T-helper 2 cell treated with Interferon-gamma antibody and Interleukin-4, amounts not matched to agents 5 μg/mL and 100 μg/mL, for 36 hours (primary cell): ENCODE data around the gene PPP1CA.

Experiments used
- DNase-seq: peaks from one replicate; pipeline ENCODE4 v3.0.0; 2021; ENCODE audit warnings: low spot score
- H3K27ac Mint-ChIP-seq: one replicate; pipeline ENCODE4 v1.8.0; 2021; ENCODE audit warnings: mild to moderate bottlenecking, mixed read lengths
- H3K27me3 Mint-ChIP-seq: one replicate; pipeline ENCODE4 v1.8.0; 2021; ENCODE audit warnings: low read depth, mixed read lengths
- H3K36me3 Mint-ChIP-seq: one replicate; pipeline ENCODE4 v1.8.0; 2021; ENCODE audit warnings: low read depth, mixed read lengths
- H3K4me1 Mint-ChIP-seq: one replicate; pipeline ENCODE4 v1.8.0; 2021; ENCODE audit warnings: low read depth, mixed read lengths
- H3K4me3 Mint-ChIP-seq: one replicate; pipeline ENCODE4 v1.8.0; 2022; ENCODE audit warnings: mild to moderate bottlenecking, moderate library complexity, mixed read lengths
- H3K9me3 Mint-ChIP-seq: one replicate; pipeline ENCODE4 v1.8.0; 2021; ENCODE audit warnings: mixed read lengths

Gene PPP1CA

GRCh38 chr11:67437809-67438157 is 36.1 kb upstream of the PPP1CA start:
- Mint-ChIP-seq H3K4me1 (peaks cover 41% of the 10 kb centered on the region), H3K36me3 (peaks cover 41% of the 10 kb centered on the region), H3K4me3 (peak overlapping the region; percentile 99), H3K27me3 (no peaks in the 10 kb centered on the region), H3K9me3 (no peaks in the 10 kb centered on the region), H3K27ac (peak overlapping the region; percentile 91)
- no peak for DNase-seq

DNA sequence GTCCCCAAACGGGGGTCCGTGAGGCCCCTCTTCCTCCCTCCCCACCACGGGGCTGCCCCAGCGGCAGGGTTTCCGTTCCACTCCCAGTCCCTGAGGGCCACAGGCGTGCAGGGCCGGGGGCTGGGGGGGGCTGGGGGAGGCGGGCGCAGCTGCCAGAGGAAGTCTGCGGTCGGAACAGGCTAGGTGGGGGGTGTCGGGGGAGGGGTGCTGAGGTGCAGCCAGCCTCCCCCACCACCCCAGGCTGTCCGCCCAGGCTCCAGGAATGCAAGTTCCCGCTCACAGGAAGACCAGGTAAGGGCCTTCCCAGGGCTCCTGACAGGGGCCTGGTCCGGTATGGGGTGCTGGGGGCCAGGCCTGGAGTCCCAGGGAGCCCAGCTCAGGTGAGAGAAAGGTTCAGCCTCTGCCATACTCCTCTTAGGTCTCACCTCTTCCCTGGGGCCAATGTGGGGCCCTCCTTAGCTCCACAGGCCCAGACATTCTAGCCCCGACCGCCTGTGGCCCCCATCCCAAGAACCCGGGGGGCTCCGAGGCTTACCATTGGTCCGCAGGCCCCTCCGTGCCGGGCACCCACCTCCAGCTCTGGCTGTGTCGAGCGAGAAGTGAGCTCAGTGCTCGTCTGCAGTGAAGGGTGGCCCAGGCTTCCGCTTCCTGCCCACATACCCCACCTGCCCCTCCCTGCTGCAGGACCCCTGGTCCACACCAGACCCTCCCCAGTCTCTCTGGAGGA is 35.6 kb upstream of the PPP1CA start, which contains the start of gene PTPRCAP:
PTPRCAP (minus strand) TSS at position 601 of the 727 bp plus-strand sequence; CDS start at position 538, 63 bp downstream.
- no peaks in the 10 kb centered on the region for H3K9me3 Mint-ChIP-seq
- peak; percentile 64 for DNase-seq

GRCh38 chr11:67436459-67437081 is 34.9 kb upstream of the PPP1CA start:
- no peaks in the 10 kb centered on the region for H3K9me3 Mint-ChIP-seq
- H3K36me3 Mint-ChIP-seq, result peaks cover 47% of the 10 kb centered on the region
- peaks cover 42% of the 10 kb centered on the region for H3K4me1 Mint-ChIP-seq
- peak overlapping the region; percentile 92 for H3K27ac Mint-ChIP-seq
- DNase-seq, result peak; percentile 60
- H3K4me3 Mint-ChIP-seq, result peak overlapping the region; percentile 99
- no peaks in the 10 kb centered on the region for H3K27me3 Mint-ChIP-seq

More for the DNA sequence above, 35.6 kb upstream of the PPP1CA start, which contains the start of gene PTPRCAP:
- Mint-ChIP-seq H3K4me3 (peak within 1 kb of the TSS; percentile 99), H3K27ac (peak within 1 kb of the TSS; percentile 92), H3K36me3 (peaks cover 45% of the 10 kb centered on the region), H3K27me3 (no peaks in the 10 kb centered on the region), H3K4me1 (peaks cover 38% of the 10 kb centered on the region)

DNA sequence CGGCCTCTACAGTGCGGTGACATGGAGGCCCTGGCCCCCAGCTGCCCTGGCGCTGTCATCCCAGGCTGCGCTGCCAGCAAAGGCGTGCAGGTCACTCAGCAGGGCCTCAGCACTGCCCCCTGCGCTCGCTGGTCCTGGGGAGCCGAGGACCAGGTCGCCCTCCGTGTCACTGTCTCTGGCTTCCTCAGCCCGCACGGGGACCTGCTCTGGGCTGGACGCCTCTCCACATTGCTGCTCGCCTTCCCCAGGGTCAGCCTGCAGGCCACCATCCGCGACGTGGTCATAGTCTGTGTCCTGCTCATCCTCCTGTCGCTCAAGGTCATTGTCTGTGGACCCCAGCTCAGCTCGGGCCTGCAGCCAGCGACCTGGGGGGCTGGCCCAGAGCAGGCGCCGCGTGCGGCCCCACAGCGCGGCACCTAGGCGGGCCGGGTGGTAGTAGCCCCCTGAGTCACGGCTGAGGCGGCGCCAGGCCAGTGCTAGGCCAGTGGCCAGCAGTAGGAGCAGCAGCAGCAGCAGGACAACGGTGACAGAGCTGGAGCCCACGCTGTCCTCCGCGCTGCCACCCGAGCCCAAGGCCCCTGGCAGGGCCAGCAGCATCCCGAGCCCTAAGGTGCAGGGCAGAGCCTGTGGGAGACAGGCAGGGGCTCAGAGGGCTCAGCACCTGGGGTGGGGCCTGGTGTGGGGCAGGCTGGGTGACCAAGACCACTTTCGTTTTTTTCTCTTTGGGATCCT is 34.2 kb upstream of the PPP1CA start:
- no peaks in the 10 kb centered on the region for H3K27me3 Mint-ChIP-seq
- H3K4me3 Mint-ChIP-seq, result peak overlapping the region; percentile 99
- H3K27ac Mint-ChIP-seq, result peak overlapping the region; percentile 92
- no peak for DNase-seq
- H3K36me3 Mint-ChIP-seq, result peaks cover 48% of the 10 kb centered on the region
- H3K9me3 Mint-ChIP-seq, result no peaks in the 10 kb centered on the region
- peaks cover 43% of the 10 kb centered on the region for H3K4me1 Mint-ChIP-seq

- H3K36me3 Mint-ChIP-seq, result peaks cover 50% of the 10 kb centered on the region
- peak overlapping the region; percentile 69 for H3K27ac Mint-ChIP-seq
- no peaks in the 10 kb centered on the region for H3K9me3 Mint-ChIP-seq
- no peak for DNase-seq
- peaks cover 39% of the 10 kb centered on the region for H3K4me1 Mint-ChIP-seq
- H3K27me3 Mint-ChIP-seq, result no peaks in the 10 kb centered on the region
- peak overlapping the region; percentile 99 for H3K4me3 Mint-ChIP-seq
Observed at GRCh38 chr11:67435031-67435726, 33.5 kb upstream of the PPP1CA start.

GRCh38 chr11:67434395-67434881 is 32.8 kb upstream of the PPP1CA start:
- DNase-seq, result no peak
- peaks cover 46% of the 10 kb centered on the region for H3K36me3 Mint-ChIP-seq
- peak overlapping the region; percentile 40 for H3K4me3 Mint-ChIP-seq
- H3K27me3 Mint-ChIP-seq, result no peaks in the 10 kb centered on the region
- peak overlapping the region; percentile 31 for H3K27ac Mint-ChIP-seq
- no peaks in the 10 kb centered on the region for H3K9me3 Mint-ChIP-seq
- peaks cover 33% of the 10 kb centered on the region for H3K4me1 Mint-ChIP-seq

GRCh38 chr11:67433536-67434394 is 32.1 kb upstream of the PPP1CA start:
- no peak for DNase-seq
- H3K9me3 Mint-ChIP-seq, result no peaks in the 10 kb centered on the region
- peaks cover 40% of the 10 kb centered on the region for H3K36me3 Mint-ChIP-seq
- peak overlapping the region; percentile 40 for H3K4me3 Mint-ChIP-seq
- peaks cover 29% of the 10 kb centered on the region for H3K4me1 Mint-ChIP-seq
- H3K27me3 Mint-ChIP-seq, result no peaks in the 10 kb centered on the region
- H3K27ac Mint-ChIP-seq, result peak overlapping the region; percentile 55

- Mint-ChIP-seq H3K4me1 (peaks cover 31% of the 10 kb centered on the region), H3K36me3 (peaks cover 39% of the 10 kb centered on the region), H3K27ac (peak overlapping the region; percentile 89), H3K9me3 (no peaks in the 10 kb centered on the region), H3K27me3 (no peaks in the 10 kb centered on the region), H3K4me3 (no peak overlapping the region)
- DNase-seq, result no peak
Observed at GRCh38 chr11:67432655-67433349, 31.1 kb upstream of the PPP1CA start.

DNA sequence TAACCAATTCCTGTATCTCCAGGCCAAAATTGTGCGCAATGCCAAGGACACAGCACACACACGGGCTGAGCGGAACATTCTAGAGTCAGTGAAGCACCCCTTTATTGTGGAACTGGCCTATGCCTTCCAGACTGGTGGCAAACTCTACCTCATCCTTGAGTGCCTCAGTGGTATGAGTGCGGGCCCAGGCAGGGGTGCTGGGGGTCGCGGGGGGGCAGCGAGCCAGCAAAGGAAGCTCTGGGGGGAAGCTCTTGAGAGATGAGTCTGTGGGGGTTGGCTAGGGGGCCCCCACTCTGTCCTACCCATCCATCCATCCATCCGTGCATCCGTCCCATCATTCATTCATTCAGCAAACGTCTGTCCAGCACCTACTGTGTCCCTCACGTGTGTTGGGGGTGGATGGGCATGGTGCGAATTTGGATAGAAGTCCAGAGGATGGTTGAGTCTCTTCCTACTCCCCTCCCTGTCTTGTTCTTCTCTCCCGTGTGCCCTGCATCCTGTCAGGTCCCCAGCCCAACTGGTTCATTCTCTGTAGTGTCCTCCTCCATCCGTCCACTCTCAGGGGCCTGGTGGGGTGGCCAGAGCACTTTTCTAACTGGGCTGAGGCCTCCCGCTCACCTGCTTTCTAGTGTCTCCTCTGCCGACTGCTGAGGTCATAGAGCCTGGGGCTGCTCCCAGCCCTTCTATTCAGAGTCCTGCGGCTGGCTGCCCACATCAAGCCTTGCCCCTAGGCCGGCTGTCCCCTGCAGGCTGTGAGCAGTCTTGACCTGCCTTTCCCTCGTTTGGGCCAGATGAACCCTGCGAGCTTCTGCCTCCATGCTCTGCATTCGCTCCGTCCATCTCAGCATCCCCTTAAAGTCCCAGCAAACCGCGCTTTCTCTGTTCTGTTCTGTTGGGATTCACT is 29.9 kb upstream of the PPP1CA start:
- no peak for DNase-seq
- H3K4me1 Mint-ChIP-seq, result peaks cover 35% of the 10 kb centered on the region
- H3K9me3 Mint-ChIP-seq, result no peaks in the 10 kb centered on the region
- H3K27ac Mint-ChIP-seq, result peak overlapping the region; percentile 89
- peaks cover 30% of the 10 kb centered on the region for H3K36me3 Mint-ChIP-seq
- H3K4me3 Mint-ChIP-seq, result peak overlapping the region; percentile 33
- no peaks in the 10 kb centered on the region for H3K27me3 Mint-ChIP-seq

DNA sequence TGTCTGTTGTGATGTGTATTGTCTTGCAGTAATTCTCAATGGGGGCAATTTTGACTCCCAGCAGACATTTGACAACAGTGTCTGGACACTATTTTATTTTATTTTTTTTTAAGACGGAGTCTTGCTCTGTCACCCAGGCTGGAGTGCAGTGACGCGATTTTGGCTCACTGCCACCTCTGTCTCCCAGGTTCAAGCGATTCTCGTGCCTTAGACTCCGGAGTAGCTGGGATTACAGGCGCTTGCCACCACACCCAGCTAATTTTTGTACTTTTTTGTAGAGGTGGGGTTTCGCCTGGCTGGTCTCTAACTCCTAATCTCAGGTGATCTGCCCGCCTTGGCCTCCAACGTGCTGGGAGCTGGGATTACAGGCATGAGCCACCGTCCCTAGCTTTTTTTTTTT is 28.1 kb upstream of the PPP1CA start:
- no peaks in the 10 kb centered on the region for H3K9me3 Mint-ChIP-seq
- H3K27me3 Mint-ChIP-seq, result no peaks in the 10 kb centered on the region
- H3K36me3 Mint-ChIP-seq, result peaks cover 19% of the 10 kb centered on the region
- H3K4me3 Mint-ChIP-seq, result peak overlapping the region; percentile 97
- H3K4me1 Mint-ChIP-seq, result peaks cover 35% of the 10 kb centered on the region
- peak overlapping the region; percentile 41 for H3K27ac Mint-ChIP-seq
- no peak for DNase-seq

DNA sequence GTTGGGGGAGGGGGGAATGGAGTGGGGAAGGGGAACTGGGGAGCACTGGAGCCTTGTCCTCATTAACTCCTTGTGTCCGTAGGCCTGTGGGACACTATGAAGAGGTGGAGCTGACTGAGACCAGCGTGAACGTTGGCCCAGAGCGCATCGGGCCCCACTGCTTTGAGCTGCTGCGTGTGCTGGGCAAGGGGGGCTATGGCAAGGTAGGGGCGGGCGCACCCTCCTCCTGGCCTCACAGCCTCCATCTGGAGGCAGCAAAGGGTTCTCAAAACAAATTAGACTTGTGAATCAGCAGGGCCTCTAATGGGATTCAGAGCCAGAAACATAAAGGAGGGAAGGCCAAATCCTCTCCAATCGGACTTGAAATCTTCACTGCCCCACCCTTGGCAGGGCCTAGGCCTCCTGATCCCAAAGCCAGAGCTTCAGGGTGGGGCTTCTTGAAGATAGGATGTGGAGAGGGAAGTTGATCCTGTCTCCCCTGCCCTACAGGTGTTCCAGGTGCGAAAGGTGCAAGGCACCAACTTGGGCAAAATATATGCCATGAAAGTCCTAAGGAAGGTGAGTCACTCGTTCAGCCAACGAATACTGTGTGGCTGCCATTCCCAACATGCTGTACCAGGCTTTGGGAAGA is 27.5 kb upstream of the PPP1CA start:
- H3K27ac Mint-ChIP-seq, result peak overlapping the region; percentile 97

More for the DNA sequence above, 27.5 kb upstream of the PPP1CA start:
- no peak for DNase-seq
- no peaks in the 10 kb centered on the region for H3K27me3 Mint-ChIP-seq
- peaks cover 17% of the 10 kb centered on the region for H3K36me3 Mint-ChIP-seq
- peak overlapping the region; percentile 97 for H3K4me3 Mint-ChIP-seq
- peaks cover 34% of the 10 kb centered on the region for H3K4me1 Mint-ChIP-seq
- H3K9me3 Mint-ChIP-seq, result no peaks in the 10 kb centered on the region
